HEK293 (cell line): ENCODE results near the gene CCDC150.
"Not testable (repeated sequence)": the region's sequence is repeated elsewhere in the genome, so short reads cannot be mapped to it uniquely, and the experiment has no call there.

ENCODE experiments used
- CTCF ChIA-PET: fragments of 350-600 bp; formaldehyde crosslinking; extraction: SDS; loops from one replicate; lab custom pipeline; 2021; ENCODE audit warnings: antibody characterized with exemption; lab: Yijun Ruan, JAX
- POLR2A ChIA-PET: fragments of 300-600 bp; formaldehyde crosslinking; extraction: SDS; loops from one replicate; lab custom pipeline; 2020; ENCODE audit warnings: antibody characterized with exemption, inconsistent platforms; lab: Yijun Ruan, JAX
- H3K27ac ChIP-seq: fragments of 200-500 bp; sonication (Bioruptor generic); 2 replicates; pipeline ENCODE4 v1.5.1; 2014; ENCODE audit warnings: low read depth, low read length, control low read depth, inconsistent platforms; ENCODE audit errors: extremely low read depth
- H3K36me3 ChIP-seq, 2 experiments: fragments of 200-500 bp in 1 of 2; sonication (Bioruptor generic) in 1 of 2; 1 replicate in 1 of 2; 2 replicates in 1 of 2; pipeline ENCODE4 v1.5.1; 2014 to 2017; ENCODE audit warnings: inconsistent platforms in 2 of 2, low read length in 2 of 2; ENCODE audit not compliant: control insufficient read depth in 2 of 2, insufficient read depth in 1 of 2
- H3K4me1 ChIP-seq: fragments of 200-500 bp; sonication (Bioruptor generic); 2 replicates; pipeline ENCODE4 v1.5.1; 2014; ENCODE audit warnings: mild to moderate bottlenecking, low read length, inconsistent platforms; ENCODE audit not compliant: control insufficient read depth, insufficient read depth
- H3K4me3 ChIP-seq: 2 replicates; pipeline ENCODE4 v1.5.1; 2011; ENCODE audit warnings: low read depth, mild to moderate bottlenecking, control low read depth, low read length, moderate library complexity
- H3K9me3 ChIP-seq: fragments of 200-500 bp; sonication (Bioruptor generic); 2 replicates; pipeline ENCODE4 v1.5.1; 2014; ENCODE audit warnings: low read depth, low read length, inconsistent platforms; ENCODE audit not compliant: control insufficient read depth, insufficient read depth
- BCL11A ChIP-seq: fragments of 450-650 bp; formaldehyde crosslinking; IDR thresholded peaks from 2 replicates; pipeline ENCODE4 v1.5.1; 2016; ENCODE audit warnings: low read depth, missing biosample characterization, missing genetic modification characterization
- GLI2 ChIP-seq: fragments of 450-650 bp; formaldehyde crosslinking; IDR thresholded peaks from 2 replicates; pipeline ENCODE4; 2017; ENCODE audit warnings: missing biosample characterization, missing genetic modification characterization, low read depth, borderline replicate concordance
- KLF1 ChIP-seq: fragments of 450-650 bp; formaldehyde crosslinking; IDR thresholded peaks from 2 replicates; pipeline ENCODE4 v1.5.1; 2016; ENCODE audit warnings: missing biosample characterization, missing genetic modification characterization
- PBX3 ChIP-seq: sonication (generic); formaldehyde crosslinking; IDR thresholded peaks from 2 replicates; pipeline ENCODE4 v1.8.1; 2022; ENCODE audit warnings: mild to moderate bottlenecking, moderate library complexity, missing genetic modification reagents
- PRDM4 ChIP-seq: fragments of 450-650 bp; formaldehyde crosslinking; IDR thresholded peaks from 2 replicates; pipeline ENCODE4 v1.5.1; 2017; ENCODE audit warnings: missing biosample characterization, missing genetic modification characterization
- SETDB1 ChIP-seq: IDR thresholded peaks from one replicate; pipeline ENCODE4 v1.6.1; 2017; ENCODE audit warnings: mild to moderate bottlenecking, low read length, moderate library complexity, mixed read lengths; ENCODE audit not compliant: insufficient read length
- ZBTB20 ChIP-seq: fragments of 450-650 bp; formaldehyde crosslinking; IDR thresholded peaks from 2 replicates; pipeline ENCODE4 v1.5.1; 2016; ENCODE audit warnings: missing biosample characterization, missing genetic modification characterization
- ZBTB21 ChIP-seq: fragments of 450-650 bp; formaldehyde crosslinking; IDR thresholded peaks from 2 replicates; pipeline ENCODE4 v1.5.1; 2017; ENCODE audit warnings: missing biosample characterization, missing genetic modification characterization
- ZBTB44 ChIP-seq: fragments of 450-650 bp; IDR thresholded peaks from 2 replicates; pipeline ENCODE4 v1.5.1; 2018; ENCODE audit warnings: missing biosample characterization, mild to moderate bottlenecking, missing genetic modification characterization
- ZNF148 ChIP-seq: fragments of 450-650 bp; formaldehyde crosslinking; IDR thresholded peaks from 2 replicates; pipeline ENCODE4 v1.5.0; 2017; ENCODE audit warnings: missing biosample characterization, missing genetic modification characterization, borderline replicate concordance
- ZNF16 ChIP-seq: fragments of 450-650 bp; formaldehyde crosslinking; IDR thresholded peaks from 2 replicates; pipeline ENCODE4 v1.5.1; 2016; ENCODE audit warnings: low read depth, missing biosample characterization, missing genetic modification characterization
- ZNF174 ChIP-seq: fragments of 450-650 bp; formaldehyde crosslinking; IDR thresholded peaks from 2 replicates; pipeline ENCODE4 v1.5.0; 2017; ENCODE audit warnings: missing biosample characterization, mild to moderate bottlenecking, missing genetic modification characterization
- ZNF2 ChIP-seq: fragments of 450-650 bp; formaldehyde crosslinking; IDR thresholded peaks from 2 replicates; pipeline ENCODE4 v1.5.1; 2016; ENCODE audit warnings: missing biosample characterization, missing genetic modification characterization
- ZNF221 ChIP-seq: fragments of 450-650 bp; formaldehyde crosslinking; IDR thresholded peaks from 2 replicates; pipeline ENCODE4 v1.5.1; 2017; ENCODE audit warnings: missing biosample characterization, missing genetic modification characterization, borderline replicate concordance
- ZNF223 ChIP-seq: fragments of 450-650 bp; formaldehyde crosslinking; IDR thresholded peaks from 2 replicates; pipeline ENCODE4 v1.5.1; 2016; ENCODE audit warnings: missing biosample characterization, missing genetic modification characterization
- ZNF239 ChIP-seq: fragments of 450-650 bp; formaldehyde crosslinking; IDR thresholded peaks from 2 replicates; pipeline ENCODE4 v1.5.1; 2016; ENCODE audit warnings: missing biosample characterization, missing genetic modification characterization
- ZNF416 ChIP-seq: fragments of 450-650 bp; formaldehyde crosslinking; IDR thresholded peaks from 2 replicates; pipeline ENCODE4 v1.5.1; 2016; ENCODE audit warnings: missing biosample characterization, missing genetic modification characterization
- ZNF473 ChIP-seq: fragments of 450-650 bp; formaldehyde crosslinking; IDR thresholded peaks from 2 replicates; pipeline ENCODE4 v1.5.1; 2017; ENCODE audit warnings: missing biosample characterization, missing genetic modification characterization
- ZNF510 ChIP-seq: fragments of 450-650 bp; formaldehyde crosslinking; IDR thresholded peaks from 2 replicates; pipeline ENCODE4 v1.5.1; 2018; ENCODE audit warnings: mild to moderate bottlenecking, missing genetic modification characterization, missing biosample characterization; ENCODE audit not compliant: insufficient replicate concordance
- ZNF560 ChIP-seq: fragments of 450-650 bp; formaldehyde crosslinking; IDR thresholded peaks from 2 replicates; pipeline ENCODE4 v1.5.1; 2017; ENCODE audit warnings: missing biosample characterization, missing genetic modification characterization, borderline replicate concordance
- ZNF629 ChIP-seq: fragments of 450-650 bp; formaldehyde crosslinking; IDR thresholded peaks from 2 replicates; pipeline ENCODE4 v1.5.1; 2017; ENCODE audit warnings: missing biosample characterization, missing genetic modification characterization
- ZNF76 ChIP-seq: fragments of 450-650 bp; formaldehyde crosslinking; IDR thresholded peaks from 2 replicates; pipeline ENCODE4; 2016; ENCODE audit warnings: low read depth, missing biosample characterization, missing genetic modification characterization, borderline replicate concordance
- ZSCAN16 ChIP-seq: fragments of 450-650 bp; formaldehyde crosslinking; IDR thresholded peaks from 2 replicates; pipeline ENCODE4 v1.5.1; 2016; ENCODE audit warnings: missing biosample characterization, missing genetic modification characterization

CCDC150 gene

GRCh38 chr2:196703695-196704094 lies 64.2 kb downstream of the CCDC150 start:
- no peak overlapping the region for H3K27ac ChIP-seq
- no peak overlapping the region for H3K4me3 ChIP-seq
- H3K9me3 ChIP-seq: no peaks in the 10 kb centered on the region
- peaks cover 3 to 15% of the 10 kb centered on the region in 2 experiments for H3K36me3 ChIP-seq
- ChIA-PET CTCF (no interaction called here), POLR2A (no interaction called here)
- H3K4me1 ChIP-seq: no peaks in the 10 kb centered on the region
- no peak for TF ChIP-seq ZBTB21
- TF ChIP-seq KLF1: no peak
- no peak for TF ChIP-seq ZNF16 (tag by site-specific recombination)
- no peak for TF ChIP-seq BCL11A (tag by site-specific recombination)

- H3K9me3 ChIP-seq, POLR2A ChIA-PET, H3K4me3 ChIP-seq, H3K27ac ChIP-seq, H3K4me1 ChIP-seq, CTCF ChIA-PET: not testable (repeated sequence)
- H3K36me3 ChIP-seq: peaks cover 4 to 20% of the 10 kb centered on the region in 2 experiments; a peak in 2 of 3 replicates
Observed at GRCh38 chr2:196710056-196710455, 70.5 kb downstream of the CCDC150 start.

- peaks cover 4 to 20% of the 10 kb centered on the region in 2 experiments; a peak in 2 of 3 replicates for H3K36me3 ChIP-seq
- ChIA-PET POLR2A (interaction anchor here (0.7 kb wide), 1 partner anchor 210 kb away, joined by 4 read pairs; no protein-coding TSS in a partner anchor), CTCF (interaction anchor here (0.7 kb wide), 1 partner anchor 10 kb away, joined by 6 read pairs; no protein-coding TSS in a partner anchor)
- TF ChIP-seq PRDM4 (tag by site-specific recombination) (no peak), SETDB1 (no peak), ZNF239 (no peak), ZBTB44 (tag by site-specific recombination) (no peak), ZBTB20 (no peak), GLI2 (tag by site-specific recombination) (no peak), ZNF629 (tag by site-specific recombination) (no peak), ZSCAN16 (tag by site-specific recombination) (no peak), ZNF221 (tag by site-specific recombination) (no peak), ZNF174 (tag by site-specific recombination) (no peak), ZNF76 (tag by site-specific recombination) (no peak), ZNF510 (no peak)
- no peaks in the 10 kb centered on the region for H3K4me1 ChIP-seq
- no peaks in the 10 kb centered on the region for H3K9me3 ChIP-seq
- H3K27ac ChIP-seq: no peak overlapping the region
- H3K4me3 ChIP-seq: no peak overlapping the region
Observed at GRCh38 chr2:196711625-196712024, 72.1 kb downstream of the CCDC150 start.

- Histone ChIP-seq H3K36me3 (peaks cover 4 to 20% of the 10 kb centered on the region in 2 experiments; a peak in 2 of 3 replicates), H3K4me1 (no peaks in the 10 kb centered on the region), H3K27ac (no peak overlapping the region), H3K4me3 (no peak overlapping the region), H3K9me3 (no peaks in the 10 kb centered on the region)
- POLR2A ChIA-PET: no interaction called here
- CTCF ChIA-PET: no interaction called here
- no peak for TF ChIP-seq ZNF416 (tag by site-specific recombination)
- no peak for TF ChIP-seq PBX3 (CRISPR knock-in tag)
- no peak for TF ChIP-seq ZNF223 (tag by site-specific recombination)
- TF ChIP-seq ZNF148 (tag by site-specific recombination): no peak
- no peak for TF ChIP-seq ZNF560
- no peak for TF ChIP-seq ZNF473 (tag by site-specific recombination)
- TF ChIP-seq ZNF2 (tag by site-specific recombination): no peak
Observed at GRCh38 chr2:196712867-196713266, 73.4 kb downstream of the CCDC150 start.
